Heart right ventricle (tissue), 16 donors: ENCODE measurements around the gene NFATC2IP. TPM values are rescaled to one million over a fixed set of nuclear protein-coding genes. Genes with fewer than 3 reads are reported as not detected.

Source experiments
- ATAC-seq, 8 donors: fragments of 200-7000 bp; cut with Tn5 transposase; one replicate each; pipeline ENCODE4 v1.9.1; 2020; ENCODE audit warnings: mild to moderate bottlenecking in 8 of 8, moderate library complexity in 8 of 8, moderate number of reproducible peaks in 1 of 8
- DNase-seq, 2 donors: peaks; one replicate each; pipeline ENCODE4 v3.0.0-alpha.2; 2020
- H3K27ac ChIP-seq, 10 donors: fragments of 200-600 bp; sonication (generic) in 2 of 10; one replicate each; pipeline versions ENCODE4 v1.5.0 to v1.8.0; 2020 to 2022; ENCODE audit warnings: mild to moderate bottlenecking in 3 of 10
- H3K27me3 ChIP-seq, 7 donors: fragments of 200-600 bp; one replicate each; pipeline ENCODE4 v1.8.0; 2021 to 2022; ENCODE audit warnings: mild to moderate bottlenecking in 2 of 7
- H3K36me3 ChIP-seq, 9 donors: fragments of 200-600 bp; sonication (generic) in 1 of 9; one replicate each; pipeline versions ENCODE4 v1.5.0 to v1.8.0; 2020 to 2022; ENCODE audit warnings: mild to moderate bottlenecking in 2 of 9
- H3K4me1 ChIP-seq, 9 donors: fragments of 200-600 bp; sonication (generic) in 1 of 9; one replicate each; pipeline versions ENCODE4 v1.5.0 to v1.8.0; 2020 to 2022; ENCODE audit warnings: mild to moderate bottlenecking in 4 of 9
- H3K4me3 ChIP-seq, 10 donors: fragments of 200-600 bp; sonication (generic) in 2 of 10; one replicate each; pipeline versions ENCODE4 v1.5.0 to v1.8.0; 2020 to 2022; ENCODE audit warnings: mild to moderate bottlenecking in 7 of 10, moderate library complexity in 2 of 10
- H3K9me3 ChIP-seq, 11 donors: fragments of 200-600 bp in 10 of 11; sonication (generic) in 2 of 11; one replicate each; pipeline versions ENCODE4 v1.5.0 to v1.8.0; 2013 to 2022; ENCODE audit warnings: mild to moderate bottlenecking in 2 of 11, control low read depth in 1 of 11, moderate library complexity in 1 of 11
- WGBS, 2 donors: extraction: QIAGEN DNeasy Blood & Tissue Kit; methylation state at CpG; one replicate each; pipeline ENCODE4 v1.1.7; 2013; ENCODE audit warnings: inconsistent platforms in 1 of 2; 5-methylcytosine and 5-hydroxymethylcytosine counted together
- intact Hi-C, 10 donors: fragments of 100-400 bp; cut with DNase I; formaldehyde crosslinking; loops; one replicate each; pipeline versions ENCODE4 v1.11.1 to v1.14.2; 2022
- polyA plus RNA-seq, 2 donors: library from polyadenylated mRNA; stranded (reverse); fragments of 200-250 nt; gene quantifications; one replicate each; pipeline ENCODE4 v1.2.3, GENCODE V29; 2013
- total RNA-seq, 10 donors: library from RNA; stranded (reverse); fragmentation: NEBNext Ultra II Directional in 3 of 10; extraction: Animal tissue kit (Norgen Biotek cat#: 25700) in 3 of 10; gene quantifications; one replicate each; pipeline versions ENCODE4 v1.2.1 to v1.2.4, GENCODE V29; 2021 to 2023
- TF ChIP-seq, protein P1 (sequence below), 9 donors: fragments of 200-600 bp; sonication (generic) in 2 of 9; IDR thresholded peaks; one replicate each; pipeline versions ENCODE4 v1.5.0 to v1.8.0; 2021 to 2022; ENCODE audit warnings: antibody characterized with exemption in 9 of 9, mild to moderate bottlenecking in 5 of 9, moderate library complexity in 1 of 9
- donor health status: Arrhythmogenic right ventricular cardiomyopathy.
- donor health status: ischemic (EF 13 %, LVEDD 7.1; RV severe dilation, severe dysfunction).
- donor health status: healthy with polysubstance abuse.
- donor health status: DM: no; HTN: yes; CAD: no.
- donor health status: DM: no; HTN: no; CAD: no.
- donor health status: ischemic (EF 25% LVEDD 6.9; RV normal size, moderate dysfunction).
- donor health status: ischemic (EF 25% LVEDD 5.7; RV mildly dilated, moderate dysfunction).
- donor health status: healthy.
- donor health status: DM: yes; HTN: yes; CAD: no.
- donor health status: Ischemic cardiomyopathy.
- donor health status: ischemic (EF 35%, LVEDD 5.7; RV mildly dilated, moderate dysfunction).
- donor health status: nonischemic (EF 11% LVEDD 7.7; RV severe dilation, severe dysfunction).
- donor health status: DM: yes; HTN: yes; CAD: no.
- donor health status: PGD.
- donor health status: ischemic (EF 29% LVEDD 5.4; RV normal size, mild dysfunction).
- donor health status: nonischemic (EF 23%, LVEDD 6.1; RV moderate dilation, normal function).

The NFATC2IP gene
- total and polyA plus RNA-seq, 12 donors = 13.8 to 24.4 (median 17.0) TPM

DNA sequence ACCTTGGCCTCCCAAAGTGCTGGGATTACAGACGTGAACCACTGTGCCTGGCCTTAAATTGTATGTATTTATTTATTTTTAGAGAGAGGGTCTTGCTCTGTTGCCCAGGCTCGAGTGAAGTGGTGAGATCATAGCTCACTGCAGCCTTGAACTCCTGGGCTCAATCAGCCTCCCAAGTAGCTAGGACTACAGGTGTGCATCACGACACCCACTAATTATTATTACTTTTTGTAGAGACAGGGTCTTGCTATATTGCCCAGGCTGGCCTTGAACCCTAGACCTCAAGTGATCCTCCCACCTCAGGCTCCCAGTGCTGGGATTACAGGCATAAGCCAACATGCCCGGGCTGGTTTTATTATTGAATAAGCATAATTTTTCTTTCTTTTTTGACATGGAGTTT, 4.1 kb upstream of the NFATC2IP start:
- no peaks in the 10 kb centered on the region for H3K36me3 ChIP-seq
- no peak overlapping the region for H3K4me3 ChIP-seq
- no peak overlapping the region for H3K27ac ChIP-seq
- intact Hi-C loops = loop anchor here in 6 of 10 donors (5.0 to 10.0 kb wide), 5 partner anchors 72 to 392 kb away; partner anchors contain the start of genes SH2B1 (in 4 of the 6), ATXN2L (in 2 of the 6), ATP2A1 (in 1 of the 6) and SGF29 (in 1 of the 6)
- peaks cover 3 to 21% (median 14%) of the 10 kb centered on the region in 9 donors for H3K4me1 ChIP-seq
- no peaks in the 10 kb centered on the region for H3K9me3 ChIP-seq
- 76 to 90% methylated on average over 4 of the region's 4 CpGs for WGBS, 2 donors
- H3K27me3 ChIP-seq = no peaks in the 10 kb centered on the region
- TF ChIP-seq, protein P1, sequence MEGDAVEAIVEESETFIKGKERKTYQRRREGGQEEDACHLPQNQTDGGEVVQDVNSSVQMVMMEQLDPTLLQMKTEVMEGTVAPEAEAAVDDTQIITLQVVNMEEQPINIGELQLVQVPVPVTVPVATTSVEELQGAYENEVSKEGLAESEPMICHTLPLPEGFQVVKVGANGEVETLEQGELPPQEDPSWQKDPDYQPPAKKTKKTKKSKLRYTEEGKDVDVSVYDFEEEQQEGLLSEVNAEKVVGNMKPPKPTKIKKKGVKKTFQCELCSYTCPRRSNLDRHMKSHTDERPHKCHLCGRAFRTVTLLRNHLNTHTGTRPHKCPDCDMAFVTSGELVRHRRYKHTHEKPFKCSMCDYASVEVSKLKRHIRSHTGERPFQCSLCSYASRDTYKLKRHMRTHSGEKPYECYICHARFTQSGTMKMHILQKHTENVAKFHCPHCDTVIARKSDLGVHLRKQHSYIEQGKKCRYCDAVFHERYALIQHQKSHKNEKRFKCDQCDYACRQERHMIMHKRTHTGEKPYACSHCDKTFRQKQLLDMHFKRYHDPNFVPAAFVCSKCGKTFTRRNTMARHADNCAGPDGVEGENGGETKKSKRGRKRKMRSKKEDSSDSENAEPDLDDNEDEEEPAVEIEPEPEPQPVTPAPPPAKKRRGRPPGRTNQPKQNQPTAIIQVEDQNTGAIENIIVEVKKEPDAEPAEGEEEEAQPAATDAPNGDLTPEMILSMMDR (IDR thresholded peaks at IDR 0.05) = no peak
- ATAC-seq = no peak
- no peak for DNase-seq

DNA sequence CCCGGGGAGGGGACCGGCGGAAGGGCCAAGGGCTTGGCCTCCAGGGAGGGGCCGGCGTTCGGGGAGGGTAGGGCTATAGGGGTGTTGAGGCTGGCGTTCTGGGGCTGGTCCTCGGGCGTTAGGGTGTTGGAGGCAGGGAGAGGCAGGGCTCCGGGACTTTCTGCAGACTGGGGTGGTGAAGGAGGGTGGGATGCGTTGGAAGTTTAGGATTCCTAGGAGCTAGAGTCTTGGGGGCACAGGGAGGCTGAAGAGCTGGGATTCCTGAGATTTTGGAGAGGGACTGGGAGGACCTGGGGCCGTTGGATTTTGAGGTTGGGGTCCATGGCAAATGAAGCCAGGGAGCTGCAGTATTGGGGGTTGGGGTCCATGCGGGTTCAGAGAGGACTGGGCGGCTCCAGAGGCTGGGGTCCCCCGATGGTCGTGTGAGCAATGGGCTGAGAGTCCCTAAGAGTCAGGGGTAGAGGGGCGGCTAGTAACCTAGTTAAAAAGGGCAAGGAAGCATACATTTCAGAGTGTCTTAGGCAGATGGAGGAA, 740 bp downstream of the NFATC2IP start:
- H3K4me1 ChIP-seq = peaks cover 6 to 21% (median 14%) of the 10 kb centered on the region in 9 donors
- peak overlapping the region; percentile 75 to 99 (median 92) for H3K4me3 ChIP-seq
- H3K36me3 ChIP-seq = peaks cover 0 to 45% (median 12%) of the 10 kb centered on the region in 9 donors
- intact Hi-C loops = loop anchor here in 2 of 10 donors (2.0 to 5.0 kb wide), 2 partner anchors 27 to 89 kb away; partner anchors contain the start of genes RABEP2 (in 1 of the 2) and SH2B1 (in 1 of the 2)
- DNase-seq (peak in 1 of 2 donors; percentile 56), ATAC-seq (peak in 6 of 8 donors; percentile 6 to 76 (median 27))
- H3K9me3 ChIP-seq = no peaks in the 10 kb centered on the region
- TF ChIP-seq, protein P1 (IDR thresholded peaks at IDR 0.05) = no peak
- no peaks in the 10 kb centered on the region for H3K27me3 ChIP-seq
- peak overlapping the region; percentile 19 to 94 (median 90) for H3K27ac ChIP-seq
- WGBS, 2 donors = 1 to 2% methylated on average over 17 of the region's 17 CpGs

DNA sequence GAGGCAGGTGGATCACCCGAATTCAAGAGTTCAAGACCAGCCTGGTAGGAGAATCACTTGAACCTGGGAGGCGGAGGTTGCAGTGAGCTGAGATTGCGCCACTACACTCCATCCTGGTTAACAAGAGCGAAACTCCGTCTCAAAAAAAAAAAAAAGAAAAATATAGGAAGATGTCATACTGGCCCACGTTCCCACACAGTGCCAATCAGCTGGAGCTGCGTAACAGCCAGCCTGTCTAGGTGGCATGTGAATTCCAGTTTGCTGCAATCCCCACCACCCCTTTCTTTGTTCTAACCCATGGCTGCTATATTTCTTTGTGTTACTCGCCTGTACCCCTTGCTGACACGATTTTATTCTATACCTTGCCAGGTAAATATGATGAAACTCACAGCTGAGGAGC, 7.5 kb downstream of the NFATC2IP start:
- Histone ChIP-seq H3K27ac (no peak overlapping the region), H3K9me3 (no peaks in the 10 kb centered on the region), H3K36me3 (peaks cover 0 to 99% (median 31%) of the 10 kb centered on the region in 9 donors), H3K4me1 (no peaks in the 10 kb centered on the region), H3K27me3 (no peaks in the 10 kb centered on the region), H3K4me3 (no peak overlapping the region)
- TF ChIP-seq, protein P1 (IDR thresholded peaks at IDR 0.05) = no peak
- ATAC-seq (no peak), DNase-seq (no peak)
- WGBS, 2 donors = 95% methylated on average over 9 of the region's 9 CpGs
- intact Hi-C loops = no loop called here

DNA sequence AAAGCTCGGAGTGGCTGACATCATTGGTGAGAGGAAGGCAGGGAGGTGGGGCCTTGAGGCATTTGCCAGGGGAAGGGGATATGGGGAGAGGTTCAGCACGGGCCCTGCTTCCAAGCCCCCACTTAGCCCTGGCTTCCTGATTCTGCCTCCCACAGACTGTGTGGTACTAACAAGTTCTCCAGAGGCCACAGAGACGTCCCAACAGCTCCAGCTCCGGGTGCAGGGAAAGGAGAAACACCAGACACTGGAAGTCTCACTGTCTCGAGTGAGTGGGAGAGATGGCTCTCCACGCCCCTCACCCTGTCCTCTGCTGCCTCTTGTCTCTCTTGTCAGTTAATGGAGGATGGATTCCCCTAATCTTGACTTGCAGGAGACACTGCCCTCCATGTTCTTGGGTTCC, 8.1 kb downstream of the NFATC2IP start:
- WGBS, 2 donors = 87 to 90% methylated on average over 6 of the region's 6 CpGs
- Histone ChIP-seq H3K36me3 (peaks cover 0 to 99% (median 31%) of the 10 kb centered on the region in 9 donors), H3K4me3 (no peak overlapping the region), H3K27ac (no peak overlapping the region), H3K27me3 (no peaks in the 10 kb centered on the region), H3K4me1 (no peaks in the 10 kb centered on the region), H3K9me3 (no peaks in the 10 kb centered on the region)
- TF ChIP-seq, protein P1 (IDR thresholded peaks at IDR 0.05) = no peak
- ATAC-seq (no peak), DNase-seq (no peak)
- intact Hi-C loops = no loop called here
